T follicular helper cell (primary cell): Measurements from ENCODE around the gene ITGAX.
A peak's percentile ranks its signal among the peaks of the same experiment; 100 is the strongest.
"Not testable (repeated sequence)": the region's sequence is repeated elsewhere in the genome, so short reads cannot be mapped to it uniquely, and the experiment has no call there.

Source experiments
- DNase-seq: peaks from one replicate; pipeline ENCODE4 v3.0.0-alpha.2; 2020; ENCODE audit warnings: low read depth

Gene ITGAX

DNA sequence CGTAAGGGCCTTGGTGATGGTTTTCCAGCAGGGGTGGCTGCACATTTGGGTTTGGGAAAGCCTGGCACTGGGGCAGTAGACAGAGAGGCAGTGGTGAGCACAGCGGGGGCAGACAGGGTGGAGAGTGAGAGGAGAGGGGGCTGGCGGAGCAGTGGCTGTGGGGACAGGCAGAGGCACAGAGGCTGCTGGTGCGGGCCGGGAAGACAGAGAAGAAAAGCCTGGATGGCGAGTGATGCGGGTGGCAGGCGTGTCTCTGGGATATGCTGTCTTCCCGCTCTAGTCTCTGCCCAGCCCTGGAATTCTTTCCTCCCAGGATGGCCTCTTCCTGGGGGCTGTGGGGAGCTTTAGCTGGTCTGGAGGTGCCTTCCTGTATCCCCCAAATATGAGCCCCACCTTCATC, 55.1 kb downstream of the ITGAX start:
- no peak for DNase-seq

DNA sequence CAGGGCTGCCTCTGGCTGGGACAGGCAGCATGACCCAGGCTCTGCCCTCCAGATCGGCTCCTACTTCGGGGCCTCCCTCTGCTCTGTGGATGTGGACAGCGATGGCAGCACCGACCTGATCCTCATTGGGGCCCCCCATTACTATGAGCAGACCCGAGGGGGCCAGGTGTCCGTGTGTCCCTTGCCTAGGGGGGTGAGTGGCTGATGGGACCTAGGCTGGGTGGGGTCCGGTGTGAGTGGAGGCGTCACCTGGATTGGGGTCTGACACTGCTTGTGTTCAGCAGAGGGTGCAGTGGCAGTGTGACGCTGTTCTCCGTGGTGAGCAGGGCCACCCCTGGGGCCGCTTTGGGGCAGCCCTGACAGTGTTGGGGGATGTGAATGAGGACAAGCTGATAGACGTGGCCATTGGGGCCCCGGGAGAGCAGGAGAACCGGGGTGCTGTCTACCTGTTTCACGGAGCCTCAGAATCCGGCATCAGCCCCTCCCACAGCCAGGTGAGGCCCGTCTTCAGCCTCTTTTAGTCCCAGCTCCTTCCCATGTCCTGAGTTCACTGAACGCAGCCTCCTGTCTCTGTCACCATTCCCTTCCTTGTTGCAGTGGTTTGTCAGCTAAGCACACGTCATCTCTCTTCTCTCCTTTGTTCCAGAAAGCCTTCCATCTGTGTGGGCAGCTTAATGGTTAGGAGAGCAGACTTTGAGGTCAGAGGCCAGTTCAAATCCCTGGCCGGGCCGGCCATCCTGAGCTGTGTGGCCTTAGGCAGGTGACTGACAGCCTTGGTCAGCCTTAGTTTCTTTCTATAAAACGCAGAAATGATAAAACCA, 56.3 kb downstream of the ITGAX start:
- no peak for DNase-seq

GRCh38 chr16:31412750-31413149, 57.8 kb downstream of the ITGAX start:
- DNase-seq, result no peak

DNA sequence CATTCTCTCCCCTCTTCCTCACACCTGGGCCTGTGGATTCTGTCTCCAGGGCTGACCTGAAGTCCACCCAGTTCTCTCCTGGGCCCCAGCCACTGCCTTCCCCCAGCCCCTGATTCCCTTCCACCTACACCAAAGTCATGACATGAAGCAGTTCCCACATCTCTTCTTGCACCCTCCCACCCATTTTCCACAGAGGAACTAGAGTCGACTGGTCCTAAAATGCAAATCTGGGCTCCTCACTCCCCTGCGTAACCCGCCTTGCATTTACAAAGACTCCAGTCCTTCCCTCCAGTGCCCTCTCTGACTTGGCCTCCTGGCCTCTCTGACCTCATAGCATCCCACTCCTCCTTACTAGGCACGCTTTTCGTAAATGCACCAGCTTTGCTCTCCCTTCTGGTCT, 58.4 kb downstream of the ITGAX start:
- DNase-seq, result no peak

DNA sequence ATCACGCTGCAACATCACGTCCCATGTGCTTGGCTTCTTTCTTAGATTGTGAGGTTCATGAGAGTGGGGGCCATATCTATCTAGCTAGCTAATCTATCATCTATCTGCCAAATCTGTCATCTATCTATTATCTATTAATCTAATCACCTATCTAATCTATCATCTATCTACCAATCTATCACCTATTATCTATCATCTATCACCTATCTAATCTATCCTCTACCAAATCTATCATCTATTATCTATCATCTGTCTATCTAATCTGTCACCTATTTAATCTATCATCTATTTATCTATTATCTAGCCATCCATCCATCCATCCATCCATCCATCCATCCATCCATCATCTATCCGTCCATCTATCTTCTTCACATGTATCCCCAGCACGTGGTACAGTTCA, 59.0 kb downstream of the ITGAX start:
- DNase-seq, result no peak

- no peak for DNase-seq
These were observed 59.7 kb downstream of the ITGAX start for GRCh38 chr16:31414706-31415105.

DNA sequence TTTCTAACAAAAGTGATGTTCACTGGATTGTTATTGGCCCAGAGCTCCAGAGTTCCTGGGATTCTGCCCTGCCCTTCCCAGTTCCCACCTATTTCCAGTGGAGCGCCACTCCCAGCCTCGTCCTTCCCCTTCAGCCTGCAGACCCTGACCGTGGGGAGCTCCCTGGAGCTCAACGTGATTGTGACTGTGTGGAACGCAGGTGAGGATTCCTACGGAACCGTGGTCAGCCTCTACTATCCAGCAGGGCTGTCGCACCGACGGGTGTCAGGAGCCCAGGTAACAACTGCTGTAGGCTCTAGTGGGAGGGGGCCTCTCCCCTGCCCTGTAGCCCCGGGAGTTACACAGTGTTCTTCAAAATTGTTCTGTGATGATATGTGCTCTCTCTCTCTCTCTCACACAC, 61.4 kb downstream of the ITGAX start:
- DNase-seq, result no peak

DNA sequence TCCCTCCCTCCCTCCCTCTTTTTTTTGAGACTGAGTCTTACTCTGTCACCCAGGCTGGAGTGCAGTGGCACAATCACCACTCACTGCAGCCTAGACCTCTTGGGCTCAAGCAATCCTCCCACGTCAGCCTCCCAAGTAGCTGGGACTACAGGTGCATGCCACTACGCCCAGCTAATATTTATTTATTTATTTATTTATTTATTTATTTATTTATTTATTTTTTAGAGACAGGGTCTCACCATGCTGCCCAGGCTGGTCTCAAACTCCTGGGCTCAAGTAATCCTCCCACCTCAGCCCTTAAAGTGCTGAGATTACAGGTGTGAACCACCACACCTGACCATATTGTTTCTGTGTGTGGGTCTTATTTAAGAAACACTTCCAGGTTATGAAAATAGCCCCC, 62.1 kb downstream of the ITGAX start:
- not testable (repeated sequence) for DNase-seq

DNA sequence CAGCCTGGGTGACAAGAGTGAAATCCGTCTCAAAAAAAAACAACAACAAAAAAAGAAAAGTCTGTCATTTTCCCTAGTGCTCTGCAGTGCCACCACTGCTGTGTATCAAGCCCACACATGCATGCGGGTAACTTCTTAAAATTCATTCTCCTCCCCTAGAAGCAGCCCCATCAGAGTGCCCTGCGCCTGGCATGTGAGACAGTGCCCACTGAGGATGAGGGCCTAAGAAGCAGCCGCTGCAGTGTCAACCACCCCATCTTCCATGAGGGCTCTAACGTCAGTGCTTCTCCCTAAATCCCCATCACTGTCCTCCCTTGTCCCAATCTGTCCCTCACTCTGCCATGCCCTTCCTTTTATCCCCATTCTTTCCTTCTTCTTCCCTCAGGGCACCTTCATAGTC, 62.9 kb downstream of the ITGAX start:
- DNase-seq, result no peak

GRCh38 chr16:31420037-31420436, 65.1 kb downstream of the ITGAX start:
- no peak for DNase-seq

DNA sequence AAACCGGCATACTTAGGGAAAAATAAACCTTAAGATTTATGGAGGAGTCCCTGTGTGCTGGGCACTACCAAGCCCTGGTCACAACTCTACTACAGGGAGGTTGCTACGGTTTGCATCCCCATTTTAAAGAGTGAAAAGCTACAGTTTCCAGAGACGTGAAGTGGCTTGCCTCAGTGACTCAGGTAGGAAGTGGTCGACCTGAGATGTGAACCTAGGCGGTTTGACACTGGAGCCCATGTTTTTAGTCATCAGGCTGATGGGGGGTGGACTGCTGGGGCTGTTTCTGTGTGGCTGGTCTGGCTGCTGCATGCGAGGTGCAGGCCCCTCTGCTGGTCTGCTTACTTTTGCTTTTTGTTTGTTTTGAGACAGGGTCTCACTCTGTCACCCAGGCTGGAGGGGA, 66.6 kb downstream of the ITGAX start:
- DNase-seq, result no peak

DNA sequence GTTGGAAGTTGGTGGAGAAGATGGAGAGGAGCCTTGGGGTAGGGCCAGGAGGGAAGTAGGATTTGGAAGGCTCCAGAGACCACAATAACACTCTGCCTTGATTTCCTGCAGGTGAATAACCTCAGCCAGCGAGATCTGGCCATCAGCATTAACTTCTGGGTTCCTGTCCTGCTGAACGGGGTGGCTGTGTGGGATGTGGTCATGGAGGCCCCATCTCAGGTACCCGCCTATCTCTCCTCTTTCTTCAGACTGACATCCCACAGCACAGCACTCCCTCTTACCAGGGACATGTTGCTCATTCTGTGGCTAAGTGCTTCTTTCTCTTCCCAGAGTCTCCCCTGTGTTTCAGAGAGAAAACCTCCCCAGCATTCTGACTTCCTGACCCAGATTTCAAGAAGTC, 68.3 kb downstream of the ITGAX start:
- no peak for DNase-seq

DNA sequence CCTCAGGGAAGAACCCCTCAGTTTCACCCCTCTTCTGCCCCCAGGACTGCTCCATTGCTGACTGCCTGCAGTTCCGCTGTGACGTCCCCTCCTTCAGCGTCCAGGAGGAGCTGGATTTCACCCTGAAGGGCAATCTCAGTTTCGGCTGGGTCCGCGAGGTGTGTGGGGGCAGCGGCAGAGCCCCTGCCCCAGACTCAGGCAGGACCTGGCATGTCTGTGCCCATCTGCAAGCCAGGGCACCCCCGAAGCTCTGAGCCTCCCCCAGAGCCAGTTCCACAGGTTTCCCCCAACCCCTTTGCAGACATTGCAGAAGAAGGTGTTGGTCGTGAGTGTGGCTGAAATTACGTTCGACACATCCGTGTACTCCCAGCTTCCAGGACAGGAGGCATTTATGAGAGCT, 68.8 kb downstream of the ITGAX start:
- DNase-seq, result no peak

- DNase-seq, result peak; percentile 30
These were observed 72.7 kb downstream of the ITGAX start for GRCh38 chr16:31427441-31428278.

DNA sequence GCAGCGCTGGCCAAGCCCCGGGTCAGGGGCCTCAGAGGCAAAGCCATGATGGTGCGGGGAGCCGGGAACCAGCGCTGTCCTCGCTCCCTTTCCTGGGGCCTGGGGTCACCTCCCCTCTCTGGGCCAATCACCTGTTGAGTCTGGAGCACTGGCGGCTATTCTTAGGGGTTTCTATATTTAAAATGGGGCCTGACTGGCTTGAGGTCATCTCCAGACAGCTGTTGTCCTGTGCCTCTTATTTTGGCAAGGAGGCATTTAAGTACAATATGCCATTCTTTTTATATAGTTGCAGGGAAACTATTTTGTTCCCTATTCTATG, 73.3 kb downstream of the ITGAX start, which contains the start of gene COX6A2:
Gene COX6A2 (minus strand): TSS at position 82 of the 319 bp plus-strand sequence. CDS start 35 bp downstream, at position 47.
- no peak for DNase-seq

DNA sequence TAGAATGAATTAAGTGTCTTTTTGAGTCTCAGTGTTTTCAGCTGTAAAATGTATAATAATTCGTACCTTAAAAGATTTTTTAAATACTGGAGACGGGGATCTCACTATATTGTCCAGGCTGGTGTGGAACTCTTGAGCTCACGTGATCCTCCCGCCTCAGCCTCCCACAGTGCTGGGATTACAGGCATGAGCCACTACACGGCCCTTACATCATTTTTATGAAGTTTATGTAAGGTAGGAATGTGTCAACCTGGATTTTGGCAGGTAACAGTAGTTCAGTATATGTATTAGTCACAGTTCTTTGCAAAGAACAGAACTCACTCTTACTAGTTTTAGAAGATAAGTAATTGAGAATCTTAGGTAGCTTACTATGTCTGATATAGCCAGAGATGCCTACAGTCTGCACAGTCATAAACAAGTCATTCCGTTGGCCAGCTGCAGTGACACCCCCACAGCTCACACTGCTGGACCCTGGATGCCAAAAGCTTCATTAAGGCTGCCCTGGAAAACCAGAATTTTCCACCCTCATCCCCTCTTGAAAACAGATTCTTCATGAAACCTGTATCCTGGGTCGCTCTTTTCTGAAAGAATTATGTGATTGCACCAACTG, 73.8 kb downstream of the ITGAX start:
- no peak for DNase-seq

GRCh38 chr16:31429314-31429713, 74.3 kb downstream of the ITGAX start:
- DNase-seq, result no peak

- DNase-seq, result no peak
These were observed 74.8 kb downstream of the ITGAX start for GRCh38 chr16:31429796-31430195.

DNA sequence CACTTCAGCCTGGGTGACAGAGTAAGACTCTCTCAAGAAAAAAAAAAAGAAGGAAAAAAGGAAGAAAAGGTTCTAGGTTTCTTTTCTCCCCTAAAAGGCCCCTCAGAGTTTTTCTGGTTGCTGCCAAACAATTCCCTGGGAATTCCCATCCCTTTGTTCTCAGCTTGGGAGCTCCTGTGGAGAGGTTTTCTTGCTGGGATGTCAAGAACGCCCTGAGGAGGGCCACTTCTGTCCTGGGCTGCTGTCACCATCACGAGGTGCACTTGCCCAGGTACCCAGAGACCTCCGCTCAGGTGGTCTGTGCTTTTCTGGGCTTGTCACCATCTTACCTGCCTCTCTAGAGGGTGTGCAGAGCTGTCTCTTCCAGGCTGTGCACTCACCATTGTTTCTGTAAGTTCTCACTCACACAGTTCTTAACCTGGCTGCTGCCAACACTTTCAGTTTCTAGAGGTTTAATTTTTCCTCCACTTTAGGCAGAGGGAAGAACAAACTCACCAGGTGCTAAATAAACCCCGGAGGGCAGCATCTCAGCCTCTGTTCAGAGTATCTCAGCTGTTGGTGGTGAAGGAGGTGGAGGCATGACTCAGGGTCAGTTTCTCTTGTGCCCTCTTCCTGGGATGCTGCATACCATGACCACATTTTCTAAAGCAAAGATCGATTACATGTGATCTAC, 75.5 kb downstream of the ITGAX start:
- DNase-seq, result no peak
